ENCODE measurements around the gene NDEL1.

NDEL1 gene

GRCh38 chr17:8459107-8459506, 23.4 kb downstream of the NDEL1 start:
- DNase-seq: no peak

DNA sequence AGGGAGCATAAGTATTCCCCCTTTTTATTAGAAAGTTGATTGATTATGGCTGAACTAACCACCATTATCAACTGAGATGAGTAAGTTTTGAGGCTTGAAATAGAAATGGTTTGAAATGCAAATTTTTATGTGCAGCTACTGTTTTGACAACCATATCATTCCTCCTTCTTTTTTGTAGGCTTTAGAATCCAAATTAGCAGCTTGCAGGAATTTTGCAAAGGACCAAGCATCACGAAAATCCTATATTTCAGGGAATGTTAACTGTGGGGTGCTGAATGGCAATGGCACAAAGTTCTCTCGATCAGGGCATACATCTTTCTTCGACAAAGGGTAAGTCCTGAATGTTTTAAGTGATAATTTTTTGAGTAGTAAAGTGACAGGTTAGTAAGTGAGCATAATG, 24.1 kb downstream of the NDEL1 start:
- no peak for DNase-seq

- no peak for DNase-seq
Measured at GRCh38 chr17:8462564-8462963, 26.9 kb downstream of the NDEL1 start.

GRCh38 chr17:8463099-8463498, 27.4 kb downstream of the NDEL1 start:
- no peak for DNase-seq

DNA sequence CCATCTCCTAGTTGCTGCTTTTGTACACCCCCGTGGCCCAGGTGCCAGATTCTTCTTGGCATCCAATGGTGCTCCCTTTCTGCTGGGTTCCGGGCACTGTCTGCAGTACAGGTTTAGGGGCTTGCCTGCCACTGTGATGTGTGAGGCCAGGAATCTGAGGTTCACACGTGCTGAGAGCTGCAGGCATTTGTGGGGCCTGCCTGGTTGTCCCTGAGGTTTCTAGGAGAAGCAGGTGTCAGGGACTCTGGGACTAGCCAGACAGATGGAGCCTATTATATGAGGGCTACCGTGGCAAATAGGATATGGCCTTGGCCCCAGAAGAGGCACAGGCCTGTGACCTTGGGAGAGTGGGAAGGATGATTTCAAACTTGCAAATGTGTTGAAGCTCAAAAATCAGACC, 29.3 kb downstream of the NDEL1 start:
- no peak for DNase-seq

DNA sequence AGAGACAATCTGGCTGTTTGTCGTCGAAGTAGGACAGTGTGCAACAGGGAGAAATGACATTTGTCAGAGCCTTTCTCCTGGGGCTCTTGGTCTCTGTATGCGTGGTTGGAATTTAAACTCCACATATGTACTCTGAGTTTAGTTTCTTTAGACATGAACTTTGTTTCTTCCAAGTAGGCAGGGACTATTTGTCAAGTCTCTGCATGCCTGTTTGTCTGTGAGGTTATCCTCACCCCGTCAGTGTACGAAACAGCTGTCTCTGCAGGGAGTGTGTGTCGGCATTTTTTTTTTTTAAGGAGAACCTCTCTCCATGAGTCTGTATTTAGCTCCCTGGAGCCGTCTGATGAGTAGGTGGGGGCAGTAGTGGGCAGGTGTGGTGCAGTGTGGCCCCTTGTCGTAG, 29.7 kb downstream of the NDEL1 start:
- no peak for DNase-seq

DNA sequence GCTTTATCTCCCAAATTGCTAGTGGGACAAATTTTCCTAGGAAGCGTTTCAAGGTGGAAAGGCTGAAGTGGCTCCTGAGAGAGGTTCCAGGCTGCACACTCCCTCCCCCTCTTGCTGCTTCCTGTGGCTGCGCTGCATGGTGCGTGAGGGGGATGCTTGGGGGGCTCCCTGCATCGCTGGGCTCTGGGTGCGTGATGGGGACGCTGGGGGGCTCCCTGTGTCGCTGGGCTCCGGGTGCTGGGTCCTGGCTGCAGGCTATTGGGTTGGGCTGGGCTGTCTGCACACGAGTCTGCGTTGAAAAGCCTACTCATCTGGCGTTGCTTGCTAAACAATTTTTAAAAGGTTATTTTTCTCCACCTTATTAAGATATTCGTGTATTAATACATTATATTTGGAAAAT, 30.1 kb downstream of the NDEL1 start:
- DNase-seq: no peak

DNA sequence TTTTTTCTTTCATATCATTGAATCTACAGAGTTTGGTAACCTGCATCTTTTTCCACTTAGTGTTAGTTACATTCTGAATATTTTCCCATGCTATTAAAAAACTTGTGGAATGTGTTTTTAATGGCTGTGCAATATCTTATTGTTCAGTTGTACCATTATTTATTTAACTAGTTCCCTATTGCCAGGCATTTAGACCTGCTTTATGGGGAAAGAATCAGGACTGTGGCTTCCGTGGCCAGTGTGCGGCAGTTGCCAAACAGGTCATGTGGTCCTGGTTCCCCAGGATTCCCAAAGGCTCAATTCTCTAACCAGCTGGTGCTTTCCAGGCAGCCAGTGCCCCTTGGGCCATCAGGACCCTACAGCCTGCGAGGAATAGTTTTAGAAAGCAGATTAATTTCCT, 30.8 kb downstream of the NDEL1 start:
- DNase-seq: no peak

GRCh38 chr17:8466873-8467272, 31.2 kb downstream of the NDEL1 start:
- no peak for DNase-seq

GRCh38 chr17:8467527-8467926, 31.8 kb downstream of the NDEL1 start:
- DNase-seq: no peak

GRCh38 chr17:8468127-8468526, 32.4 kb downstream of the NDEL1 start:
- DNase-seq: no peak

DNA sequence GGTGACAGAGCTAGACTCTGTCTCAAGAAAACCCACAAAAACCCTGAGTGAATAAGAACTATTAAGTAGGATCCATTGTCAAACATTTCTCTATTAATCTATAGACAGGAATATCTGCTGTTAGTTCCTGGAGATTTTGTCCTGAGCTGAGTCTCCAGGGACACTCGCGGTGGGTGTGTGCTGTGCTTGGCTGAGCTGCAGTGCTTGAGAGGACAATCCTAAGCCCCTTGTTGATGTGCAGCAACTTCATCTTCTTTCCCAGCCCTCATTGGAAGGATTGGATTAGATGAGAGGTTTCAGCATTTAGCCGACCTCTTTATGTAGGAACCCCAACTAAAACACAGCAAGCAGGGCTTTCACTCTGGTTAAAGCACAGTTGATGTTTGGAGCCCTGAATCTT, 33.3 kb downstream of the NDEL1 start:
- DNase-seq: no peak

DNA sequence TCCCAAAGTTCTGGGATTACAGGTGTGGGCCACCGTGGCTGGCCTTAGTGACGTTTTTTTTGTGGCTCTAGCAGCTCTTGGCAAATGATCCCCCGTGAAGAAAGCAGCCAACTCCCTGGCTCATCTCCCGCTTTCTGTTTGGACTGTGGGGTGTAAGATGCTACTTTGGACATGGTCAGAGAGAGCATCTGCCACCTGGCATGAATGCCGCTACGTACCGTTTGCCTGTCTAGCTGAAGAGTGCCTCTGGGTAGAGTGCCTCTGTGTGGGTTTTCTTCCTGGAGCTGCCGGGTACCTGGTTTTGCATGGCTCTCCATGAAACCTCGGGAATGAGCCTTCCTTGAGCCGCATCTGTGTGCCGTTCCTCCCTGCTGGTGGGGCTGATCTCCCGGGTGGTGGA, 34.3 kb downstream of the NDEL1 start:
- DNase-seq: no peak

GRCh38 chr17:8470447-8471047, 34.9 kb downstream of the NDEL1 start:
- DNase-seq: peak; percentile 54

DNA sequence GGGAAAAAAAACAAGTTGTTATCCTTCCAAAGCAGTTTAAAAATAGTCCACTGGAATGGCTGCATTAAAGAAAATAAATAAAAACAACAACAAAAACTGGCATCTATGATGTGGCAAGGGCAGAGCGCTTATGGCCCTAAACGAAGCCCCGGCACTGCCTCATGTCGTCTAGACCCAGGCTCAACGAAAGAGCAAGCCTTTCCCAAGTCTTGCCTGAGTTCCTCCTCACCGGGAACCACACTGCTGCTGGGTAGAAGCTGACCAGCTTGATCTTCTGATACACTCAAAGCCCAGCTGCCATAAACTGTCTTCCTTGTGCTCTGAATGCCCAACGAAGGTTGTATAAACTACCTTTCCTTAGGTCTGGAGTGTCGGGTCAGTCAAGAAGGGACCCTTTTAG, 37.0 kb downstream of the NDEL1 start:
- DNase-seq: no peak

- no peak for DNase-seq
Measured at GRCh38 chr17:8473451-8474192, 37.9 kb downstream of the NDEL1 start.

DNA sequence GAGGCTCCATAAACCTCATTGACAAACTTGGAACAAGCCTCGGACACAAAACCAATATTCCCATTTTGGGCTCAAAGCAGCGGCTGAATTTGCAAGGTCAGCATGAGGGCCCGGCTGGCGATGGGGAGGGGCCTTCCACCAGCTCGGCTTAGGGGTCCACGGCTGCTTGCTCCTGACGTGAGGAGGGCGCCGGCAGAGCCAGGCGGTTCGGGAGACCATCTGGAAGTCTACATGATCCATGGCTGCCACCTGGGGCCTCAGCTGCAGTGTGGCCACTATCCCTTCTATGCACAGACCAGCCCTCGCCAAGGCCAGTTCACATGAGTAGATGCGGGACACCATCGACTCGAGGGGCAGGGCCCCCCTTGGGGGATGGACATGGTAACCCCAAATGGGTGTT, 39.1 kb downstream of the NDEL1 start:
- DNase-seq: no peak

DNA sequence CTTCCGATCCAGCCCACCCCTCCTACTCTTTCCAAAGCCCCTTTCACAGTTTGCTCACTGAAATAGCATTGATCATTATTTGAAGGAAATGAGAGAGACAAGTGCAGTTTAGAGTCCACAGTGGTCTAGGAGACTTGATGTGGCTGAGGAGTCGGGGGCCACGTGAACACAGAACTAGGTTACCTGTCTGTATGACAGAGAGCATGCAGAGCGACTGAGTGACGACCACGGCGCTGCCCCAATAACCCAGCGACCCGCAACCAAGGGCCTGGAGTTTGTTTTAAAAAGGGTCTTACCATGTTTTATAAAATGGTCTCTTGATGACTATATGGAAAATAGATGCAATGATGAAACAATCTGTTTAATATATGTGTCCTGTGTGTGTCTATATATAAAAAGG, 39.5 kb downstream of the NDEL1 start:
- DNase-seq: no peak

DNA sequence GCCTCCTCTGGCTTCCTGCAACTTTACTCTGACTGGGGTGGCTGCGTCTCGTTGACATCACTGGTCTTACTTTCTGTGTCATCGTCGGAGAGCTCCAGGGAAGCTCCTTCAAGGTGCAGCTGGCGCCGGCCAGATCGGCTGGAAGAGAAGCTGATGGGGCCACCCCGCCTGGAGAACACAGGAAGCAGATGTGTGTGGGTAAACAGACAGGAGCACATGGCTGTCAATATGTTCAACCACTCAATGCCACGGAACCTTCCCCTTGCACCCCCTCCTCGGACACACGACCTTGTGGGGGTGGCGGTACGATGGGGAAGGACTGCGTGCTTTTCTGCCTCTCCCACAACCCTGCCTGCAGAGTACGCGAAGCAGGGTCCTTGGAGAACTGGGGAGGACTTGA, 40.1 kb downstream of the NDEL1 start:
- no peak for DNase-seq

- DNase-seq: no peak
Measured at GRCh38 chr17:8476741-8477140, 41.1 kb downstream of the NDEL1 start.

DNA sequence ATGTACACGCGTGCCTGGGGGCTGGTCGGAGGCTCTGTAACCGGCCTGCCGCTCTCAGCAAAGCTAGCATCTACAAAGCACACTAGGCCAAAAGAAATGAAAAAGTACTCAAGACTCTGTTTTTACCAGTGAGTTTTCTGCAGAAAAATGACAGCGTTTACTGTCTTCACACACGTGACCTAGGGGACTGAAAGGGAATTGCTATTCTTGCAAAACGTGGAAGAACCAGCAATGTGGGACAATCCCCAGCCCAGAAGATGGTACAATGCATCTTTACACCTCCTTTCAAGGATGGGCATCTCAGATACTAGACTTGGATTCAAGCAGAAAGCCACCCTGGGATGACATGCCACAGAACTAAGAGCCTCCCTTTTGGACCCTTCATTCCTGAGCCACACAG, 41.5 kb downstream of the NDEL1 start:
- DNase-seq: no peak

DNA sequence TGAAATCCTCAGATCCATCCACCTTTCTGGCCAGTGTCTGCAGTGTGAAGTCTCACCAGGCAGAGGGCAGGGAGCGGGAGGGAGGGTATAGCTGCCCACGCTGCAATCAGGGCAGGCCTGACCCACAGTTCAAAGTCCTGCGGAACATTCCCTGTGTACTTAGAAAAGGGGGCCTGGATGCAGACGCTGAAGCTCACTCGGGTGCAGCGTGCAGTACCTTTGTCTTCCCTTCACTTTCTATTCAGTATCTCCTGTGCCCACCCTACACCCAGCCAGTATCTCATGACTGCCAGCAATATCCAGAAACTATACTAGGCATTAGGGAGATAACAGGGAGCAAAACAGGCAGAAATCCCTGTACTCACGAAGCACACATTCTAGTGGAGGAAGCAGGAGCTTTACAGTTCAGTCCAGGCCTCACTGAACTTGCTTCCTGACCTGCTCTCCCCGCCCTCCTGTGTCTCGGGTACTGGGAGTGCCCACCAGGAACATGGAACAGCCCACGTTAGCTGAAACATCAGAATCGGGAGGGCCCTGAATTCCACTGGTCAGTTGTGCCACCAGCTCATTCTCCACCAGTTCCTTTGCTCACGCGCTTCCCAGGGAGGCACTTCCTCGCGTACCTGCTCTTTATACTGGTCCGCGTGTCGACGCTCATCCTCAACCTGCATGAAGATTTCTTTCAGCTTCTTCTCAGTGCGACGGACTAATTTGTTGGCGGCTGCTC, 42.2 kb downstream of the NDEL1 start:
- no peak for DNase-seq

DNA sequence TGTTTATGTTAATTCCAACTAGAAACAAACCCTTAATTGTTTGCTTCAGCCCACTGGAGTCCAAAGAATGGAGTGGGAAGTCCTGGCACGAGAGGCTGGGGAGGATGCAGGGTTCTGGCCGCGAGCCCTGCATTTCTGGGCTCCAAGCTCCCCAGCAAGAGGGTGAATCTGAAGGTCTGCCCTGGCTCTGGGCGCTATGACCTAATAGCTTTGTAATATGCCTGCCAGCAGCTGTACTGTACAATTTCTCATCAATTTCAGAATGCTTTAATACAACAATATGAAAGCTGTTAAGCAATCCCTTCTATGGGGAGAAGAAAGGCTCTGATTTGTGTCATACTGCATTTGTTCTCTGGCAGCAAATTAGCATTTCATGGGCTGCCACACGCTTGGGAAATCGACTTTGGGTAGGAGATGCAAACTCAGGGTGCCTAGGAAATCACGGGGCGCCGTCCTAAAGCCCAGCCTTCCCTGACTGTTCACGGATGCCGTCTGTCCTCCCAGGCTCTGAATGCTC, 43.8 kb downstream of the NDEL1 start:
- DNase-seq: no peak

Measured in NCI-H2029 (cell line).